Loucy (cell line): ENCODE data around the gene GATC.

ENCODE experiments used
- H2AFZ ChIP-seq: fragments of 200-600 bp; sonication (generic); 2 replicates; pipeline ENCODE4 v1.6.0; 2016; ENCODE audit warnings: antibody characterized with exemption, mild to moderate bottlenecking, low read length, moderate library complexity
- H3F3A ChIP-seq: fragments of 200-600 bp; 2 replicates; pipeline ENCODE4 v1.6.0; 2016; ENCODE audit warnings: antibody characterized with exemption, low read depth, mild to moderate bottlenecking
- H3K27me3 ChIP-seq: fragments of 200-600 bp; sonication (generic); 2 replicates; pipeline ENCODE4 v1.6.1; 2014; ENCODE audit warnings: low read length, mild to moderate bottlenecking; ENCODE audit not compliant: insufficient read depth, poor library complexity, severe bottlenecking
- H3K36me3 ChIP-seq: fragments of 200-600 bp; sonication (generic); 2 replicates; pipeline ENCODE4 v1.6.1; 2016; ENCODE audit warnings: low read length; ENCODE audit not compliant: insufficient read depth
- H3K4me1 ChIP-seq: fragments of 200-600 bp; sonication (generic); 2 replicates; pipeline ENCODE4 v1.5.1; 2014; ENCODE audit warnings: low read length, mild to moderate bottlenecking; ENCODE audit not compliant: insufficient read depth, poor library complexity, severe bottlenecking
- H3K4me2 ChIP-seq: fragments of 200-600 bp; sonication (generic); 2 replicates; pipeline ENCODE4 v1.6.0; 2014; ENCODE audit warnings: antibody characterized with exemption, low read length, low read depth, mild to moderate bottlenecking; ENCODE audit not compliant: poor library complexity, severe bottlenecking
- H3K4me3 ChIP-seq: fragments of 200-600 bp; sonication (generic); 2 replicates; pipeline ENCODE4 v1.5.1; 2014; ENCODE audit warnings: low read length, mild to moderate bottlenecking, mixed read lengths; ENCODE audit not compliant: poor library complexity, severe bottlenecking
- H3K79me2 ChIP-seq: fragments of 200-600 bp; sonication (generic); 2 replicates; pipeline ENCODE4 v1.6.1; 2014; ENCODE audit warnings: low read length; ENCODE audit not compliant: insufficient read depth
- H3K9ac ChIP-seq: fragments of 200-600 bp; sonication (generic); 2 replicates; pipeline ENCODE4 v1.6.0; 2014; ENCODE audit warnings: mild to moderate bottlenecking, low read depth, low read length, moderate library complexity; ENCODE audit not compliant: poor library complexity, severe bottlenecking
- H3K9me2 ChIP-seq: fragments of 200-600 bp; sonication (generic); replicated peaks from 2 replicates; pipeline ENCODE4 v1.6.1; 2016; ENCODE audit warnings: low read depth, low read length, mixed read lengths
- H3K9me3 ChIP-seq: fragments of 200-600 bp; sonication (generic); 2 replicates; pipeline ENCODE4 v1.6.1; 2014; ENCODE audit warnings: mild to moderate bottlenecking, antibody characterized with exemption, low read length, low read depth; ENCODE audit not compliant: insufficient read depth
- H4K20me1 ChIP-seq: fragments of 200-600 bp; sonication (generic); 2 replicates; pipeline ENCODE4 v1.6.0; 2014; ENCODE audit warnings: antibody characterized with exemption, low read length, mild to moderate bottlenecking; ENCODE audit not compliant: insufficient read depth, poor library complexity, severe bottlenecking
- CTCF ChIP-seq: fragments of 200-600 bp; sonication (generic); conservative IDR thresholded peaks from 2 replicates; pipeline ENCODE4 v1.5.1; 2014; ENCODE audit warnings: mild to moderate bottlenecking, antibody characterized with exemption, low read length
- EZH2phosphoT487 ChIP-seq: fragments of 200-600 bp; IDR thresholded peaks from 2 replicates; pipeline ENCODE4 v1.6.1; 2018; ENCODE audit warnings: antibody characterized with exemption, mild to moderate bottlenecking, moderate library complexity, borderline replicate concordance

The GATC gene

GRCh38 chr12:120473807-120474615 is 27.8 kb downstream of the GATC start:
- no peak overlapping the region for H2AFZ ChIP-seq
- H3K9me2 ChIP-seq, result no peaks in the 10 kb centered on the region
- no peaks in the 10 kb centered on the region for H3K36me3 ChIP-seq
- H3F3A ChIP-seq, result no peaks in the 10 kb centered on the region; the same call in 1 of the 2 replicates
- H3K9me3 ChIP-seq, result no peaks in the 10 kb centered on the region
- no peak overlapping the region for H3K4me3 ChIP-seq
- H4K20me1 ChIP-seq, result peaks cover 4% of the 10 kb centered on the region
- TF ChIP-seq EZH2phosphoT487, result no peak
- no peak for TF ChIP-seq CTCF
- peak overlapping the region; percentile 27 for H3K4me2 ChIP-seq
- H3K4me1 ChIP-seq, result peaks cover 48% of the 10 kb centered on the region
- H3K79me2 ChIP-seq, result peaks cover 28% of the 10 kb centered on the region
- H3K27me3 ChIP-seq, result no peaks in the 10 kb centered on the region
- peak overlapping the region; percentile 5 for H3K9ac ChIP-seq

- Histone ChIP-seq H2AFZ (no peak overlapping the region), H3K79me2 (peaks cover 27% of the 10 kb centered on the region), H3K4me2 (peak overlapping the region; percentile 27), H3K9me3 (no peaks in the 10 kb centered on the region), H3K4me1 (peaks cover 49% of the 10 kb centered on the region), H3K4me3 (no peak overlapping the region), H3K9ac (peak overlapping the region; percentile 5), H4K20me1 (peaks cover 4% of the 10 kb centered on the region), H3F3A (no peaks in the 10 kb centered on the region; the same call in 1 of the 2 replicates), H3K36me3 (no peaks in the 10 kb centered on the region), H3K9me2 (no peaks in the 10 kb centered on the region), H3K27me3 (no peaks in the 10 kb centered on the region)
- TF ChIP-seq EZH2phosphoT487 (no peak), CTCF (no peak)
These were observed 28.3 kb downstream of the GATC start for GRCh38 chr12:120474616-120474960.

GRCh38 chr12:120475643-120476042 is 29.4 kb downstream of the GATC start:
- peaks cover 51% of the 10 kb centered on the region for H3K4me1 ChIP-seq

More at GRCh38 chr12:120475643-120476042, 29.4 kb downstream of the GATC start:
- Histone ChIP-seq H4K20me1 (peaks cover 4% of the 10 kb centered on the region), H3K9me3 (no peaks in the 10 kb centered on the region), H3F3A (no peaks in the 10 kb centered on the region; the same call in 1 of the 2 replicates), H3K9ac (peak overlapping the region; percentile 14), H3K4me2 (no peak overlapping the region), H3K36me3 (no peaks in the 10 kb centered on the region), H3K79me2 (peaks cover 19% of the 10 kb centered on the region), H3K9me2 (no peaks in the 10 kb centered on the region), H3K4me3 (no peak overlapping the region), H3K27me3 (no peaks in the 10 kb centered on the region), H2AFZ (peak overlapping the region; percentile 0; the same call in 1 of the 2 replicates)
- TF ChIP-seq EZH2phosphoT487 (no peak), CTCF (no peak)
